ENCODE results near the gene CCDC88B. TPM values are rescaled to one million over a fixed set of nuclear protein-coding genes. Genes with fewer than 3 reads are reported as not detected.
A peak's percentile ranks its signal among the peaks of the same experiment; 100 is the strongest.

The CCDC88B gene
- total and polyA plus RNA-seq, 10 of the 15 experiments (the other 5 are each of a cell fraction or from before 2014, with no cell fraction given) = 0.24 to 66.0 (median 19.2) TPM

- no peak for TF ChIP-seq ZNF687 (IDR thresholded peaks at IDR 0.05)
- no peak for TF ChIP-seq FOS (IDR thresholded peaks at IDR 0.05; ENCODE audit: borderline replicate concordance, extremely low read depth, insufficient read length)
- 0 out of 2 replicates have a peak, but pooled peaks have one; percentile 14 for TF ChIP-seq POLR2AphosphoS5 (IDR thresholded peaks at IDR 0.05; ENCODE audit: low read length)
- TF ChIP-seq NRF1 (conservative IDR thresholded peaks at IDR 0.05; ENCODE audit: low read depth, low read length) = no peak
- TF ChIP-seq BACH1 (IDR thresholded peaks at IDR 0.05; ENCODE audit: borderline replicate concordance) = 0 out of 2 replicates have a peak, but pooled peaks have one; percentile 43
- TF ChIP-seq BCL3 (IDR thresholded peaks at IDR 0.05; ENCODE audit: borderline replicate concordance, insufficient read depth, low read depth, low read length, poor library complexity, severe bottlenecking) = no peak
- no peak for TF ChIP-seq NFIC (IDR thresholded peaks at IDR 0.05; ENCODE audit: low read depth, low read length)
Measured at GRCh38 chr11:64306563-64306875, 33.5 kb upstream of the CCDC88B start (continued).
